GM18861 (cell line): ENCODE data around the gene VPS13D.

ENCODE experiments used
- ATAC-seq: cut with Tn5 transposase; IDR thresholded peaks from one replicate; pipeline ENCODE4 v1.9.1; 2021; ENCODE audit not compliant: unreplicated experiment

Gene VPS13D

DNA sequence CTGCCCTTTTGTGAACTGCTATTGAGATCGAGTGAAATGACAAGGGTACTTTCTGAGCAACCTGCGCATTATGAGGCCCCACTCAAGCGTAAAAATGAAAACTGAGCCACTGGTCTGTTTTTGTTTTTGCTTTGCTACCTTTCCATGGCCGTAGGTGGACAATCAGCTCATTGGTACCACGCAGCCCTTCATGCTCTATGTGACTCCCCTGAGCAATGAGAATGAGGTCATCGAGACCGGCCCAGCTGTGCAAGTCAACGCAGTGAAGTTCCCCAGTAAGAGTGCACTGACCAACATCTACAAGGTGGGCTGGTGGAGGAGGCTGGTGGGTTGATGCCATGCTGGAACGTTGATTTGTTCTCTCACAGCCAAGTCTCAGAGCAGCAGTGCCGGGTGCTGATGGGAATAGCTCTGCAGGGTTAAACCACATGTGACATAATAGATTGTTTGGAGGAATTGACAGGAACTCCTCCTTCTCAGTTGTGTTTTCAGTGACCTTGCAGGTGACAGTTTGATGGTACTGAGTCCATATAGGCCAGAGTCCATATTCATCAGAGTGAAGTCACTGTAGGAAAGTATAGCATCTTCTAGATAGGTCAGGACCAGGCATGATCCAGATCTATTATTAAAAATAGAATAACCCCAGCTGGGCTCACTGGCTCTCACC lies 170.3 kb downstream of the VPS13D start:
- no peak for ATAC-seq

DNA sequence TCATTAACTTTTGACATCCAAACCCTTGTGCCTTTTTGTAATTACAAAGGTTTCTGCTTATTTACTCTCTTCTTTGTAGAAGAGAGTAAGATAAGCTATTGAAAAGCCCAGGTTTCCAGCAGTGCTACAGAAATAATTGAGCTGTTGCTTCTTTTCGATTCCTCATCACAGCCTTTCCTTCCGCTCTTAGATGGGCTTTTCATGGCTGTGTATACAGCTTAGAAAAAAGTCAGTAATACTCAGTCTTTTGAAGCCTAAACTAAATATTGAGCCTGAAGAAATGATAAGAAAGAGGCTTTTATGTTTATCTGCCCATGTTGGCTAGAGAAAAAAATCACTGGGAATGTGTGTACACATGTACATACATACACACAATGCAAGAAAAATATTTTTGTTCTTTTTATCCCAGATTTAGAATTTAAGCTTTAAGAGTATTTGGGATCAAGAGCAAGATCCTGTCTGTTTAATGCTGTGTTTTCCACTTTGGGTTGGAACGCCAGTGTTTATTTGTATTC lies 172.4 kb downstream of the VPS13D start:
- no peak for ATAC-seq

DNA sequence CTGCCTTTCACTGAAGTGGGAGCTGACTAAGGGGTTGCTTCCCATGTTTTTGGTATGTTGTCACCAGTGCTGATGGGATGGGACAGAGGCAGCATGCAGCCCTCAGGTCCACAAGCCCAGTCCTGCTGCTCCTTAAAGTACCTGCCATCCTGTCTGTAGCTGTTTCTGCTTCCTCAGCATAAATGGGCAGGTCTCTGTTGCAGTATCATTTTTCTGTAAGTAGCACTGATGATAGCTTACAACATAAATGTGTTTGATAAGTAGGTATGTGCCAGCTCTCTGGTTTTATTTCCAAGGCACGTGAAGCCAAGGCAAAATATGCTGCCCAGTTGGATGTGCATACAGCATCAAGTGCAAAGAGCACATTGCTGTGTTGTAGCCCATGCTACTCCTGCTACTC lies 173.0 kb downstream of the VPS13D start:
- ATAC-seq: no peak

DNA sequence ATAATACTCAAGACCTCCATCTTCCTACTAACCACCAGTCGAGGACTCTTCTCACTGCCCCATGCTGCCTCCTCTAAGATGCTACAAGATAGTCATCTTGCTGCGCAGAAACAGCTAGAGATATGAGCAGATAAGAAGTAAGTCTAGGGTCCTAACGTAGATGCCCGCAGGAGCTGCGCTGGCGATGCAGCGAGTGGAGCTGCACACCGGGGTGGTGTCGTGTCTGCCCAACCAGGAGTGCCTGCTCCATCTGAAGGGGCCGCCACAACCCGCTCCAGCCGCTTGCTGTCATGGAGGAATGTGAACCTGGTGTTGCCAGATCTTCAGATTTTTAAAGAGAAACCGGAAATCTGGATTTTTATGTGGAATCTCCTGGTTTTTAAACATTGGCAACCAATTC lies 175.1 kb downstream of the VPS13D start:
- no peak for ATAC-seq

DNA sequence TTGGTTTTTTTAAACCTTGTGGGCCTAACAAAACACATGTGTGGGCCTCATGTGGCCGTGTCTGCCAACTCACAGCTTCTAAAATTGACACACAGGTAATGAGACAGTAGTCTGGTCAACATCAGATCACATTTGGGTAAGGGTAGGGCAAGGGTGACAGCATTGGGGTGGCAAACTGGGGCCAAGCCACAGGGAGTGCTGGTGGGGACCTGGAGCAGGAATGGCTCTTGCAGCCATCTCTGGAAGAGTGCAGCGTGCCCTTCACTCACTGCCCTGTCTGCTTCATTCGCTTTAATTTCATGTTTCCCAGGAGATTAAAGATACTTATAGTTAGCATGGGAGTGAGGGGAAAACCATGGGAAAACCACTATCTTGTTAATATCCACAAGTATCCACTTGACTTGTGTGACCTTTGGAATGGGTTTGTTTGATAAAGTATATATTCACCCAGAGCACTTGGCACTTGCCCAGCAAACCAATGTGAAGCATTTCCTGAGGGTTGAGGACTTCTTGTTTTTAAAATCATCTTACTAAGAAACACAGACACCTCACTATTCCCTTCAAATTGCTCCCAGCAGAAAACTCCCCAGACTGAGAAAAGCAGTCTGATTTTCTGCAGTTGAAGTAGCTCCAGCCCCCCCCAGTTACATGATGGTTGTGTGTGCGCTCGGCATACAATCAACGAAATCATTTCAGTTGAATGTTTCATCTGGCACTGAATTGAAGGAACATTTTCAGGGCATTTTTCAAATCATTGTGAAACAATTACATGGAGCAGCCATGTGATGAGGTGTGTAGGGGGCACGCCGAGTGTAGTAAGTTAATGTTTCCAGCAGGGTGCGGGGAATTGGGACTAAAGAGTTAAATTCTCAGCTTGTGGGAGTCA lies 175.7 kb downstream of the VPS13D start:
- ATAC-seq: no peak

DNA sequence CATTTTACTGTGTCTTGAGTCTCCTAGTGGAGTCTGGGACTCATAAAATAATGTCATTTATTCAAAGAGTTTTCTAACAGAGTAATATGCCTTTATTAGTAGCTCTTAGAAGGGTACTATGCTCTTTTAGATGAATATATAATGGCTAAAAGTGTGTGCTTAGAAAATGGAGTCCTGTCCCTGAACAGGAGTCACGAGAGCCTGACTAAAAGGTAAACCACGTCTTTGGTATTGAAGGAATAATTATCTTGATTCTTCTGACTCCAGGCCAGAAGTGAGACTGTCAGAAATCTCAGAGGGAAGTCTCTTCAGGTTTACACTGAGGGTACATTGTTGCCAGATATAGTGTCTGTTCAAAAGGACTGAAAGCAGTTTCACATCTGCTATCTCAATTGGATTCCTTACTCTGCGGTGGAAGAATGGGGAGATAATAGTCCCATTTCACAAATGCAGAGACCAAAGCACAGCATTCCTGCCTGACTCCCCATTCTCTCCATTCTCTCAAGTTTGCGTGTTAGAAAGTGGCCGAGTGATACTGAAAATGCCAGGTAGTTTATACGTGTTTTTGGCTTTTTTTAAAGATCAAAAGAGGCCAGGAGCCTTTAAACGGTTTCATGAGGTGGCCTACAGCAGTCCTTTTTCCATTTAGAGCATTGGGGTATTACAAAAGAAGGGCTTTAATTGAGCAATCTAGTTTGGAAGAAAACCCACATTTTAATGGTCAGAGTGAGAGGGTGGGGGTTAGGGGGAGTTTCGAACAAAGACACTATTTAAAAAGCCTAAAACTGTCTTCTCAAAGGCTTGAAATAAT lies 176.6 kb downstream of the VPS13D start:
- ATAC-seq: no peak

DNA sequence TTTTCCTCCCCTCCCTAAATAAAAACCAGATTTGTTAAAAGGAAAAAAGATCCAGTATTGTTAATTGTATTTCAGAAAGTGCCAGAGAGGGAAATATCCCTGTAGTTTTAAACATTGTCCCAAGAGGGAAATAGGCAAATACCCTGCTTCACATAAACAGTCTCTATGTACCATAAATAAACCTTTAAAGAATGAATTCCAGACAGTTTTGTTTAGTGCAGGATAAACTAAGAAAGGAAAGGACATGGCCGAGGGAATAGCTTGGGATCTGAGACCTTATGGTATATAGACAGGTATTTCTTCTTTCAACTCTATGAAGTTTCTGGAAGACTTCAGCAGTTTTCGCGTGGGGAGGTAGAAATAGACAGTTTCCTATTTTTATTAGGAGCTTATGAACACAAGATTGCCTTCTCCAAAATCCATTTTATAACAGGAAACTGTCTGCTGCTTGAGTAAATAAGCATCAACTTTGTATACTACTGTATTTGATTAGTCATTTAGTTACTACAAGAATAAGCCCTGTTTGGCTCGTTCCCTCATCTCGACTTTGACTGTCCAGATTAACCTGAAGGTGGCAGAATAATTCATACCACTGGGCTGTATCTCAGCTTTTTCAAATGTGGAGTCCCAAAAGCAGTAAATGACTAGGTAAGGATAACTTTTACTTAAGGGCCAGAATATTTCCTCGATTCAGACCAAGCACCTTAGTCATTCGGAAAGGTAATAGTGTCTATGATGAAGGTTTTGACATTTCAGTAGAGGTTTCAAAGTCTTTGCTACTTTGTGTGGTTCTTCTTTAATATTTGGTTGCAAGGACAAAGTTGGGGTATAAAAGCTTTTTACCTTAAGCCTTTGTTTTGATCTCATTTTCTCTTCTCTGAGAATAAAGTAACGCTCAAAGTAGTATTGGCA lies 177.5 kb downstream of the VPS13D start:
- no peak for ATAC-seq

DNA sequence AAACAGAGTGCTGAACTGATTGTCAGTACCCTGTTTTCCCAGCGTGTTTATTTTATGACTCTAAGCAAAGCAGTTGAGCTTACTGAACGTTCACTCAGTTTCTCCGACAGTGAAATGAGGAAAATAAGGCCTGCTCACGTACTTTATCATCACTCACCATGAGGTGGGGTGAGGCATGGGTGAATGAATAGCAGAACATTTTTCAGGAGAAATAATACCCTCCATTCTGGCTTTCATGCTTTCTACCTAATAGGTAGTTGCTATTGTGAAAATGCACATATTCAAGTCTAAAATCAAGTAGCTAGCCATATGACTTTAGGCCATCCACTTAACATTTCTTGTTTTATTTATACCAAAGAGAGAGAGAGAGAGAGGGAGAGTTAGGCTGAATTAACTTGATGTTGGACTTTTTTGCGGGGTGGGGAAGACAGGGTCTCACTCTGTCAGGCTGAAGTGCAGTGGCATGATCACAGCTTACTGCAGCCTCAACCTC lies 178.2 kb downstream of the VPS13D start:
- ATAC-seq: no peak

DNA sequence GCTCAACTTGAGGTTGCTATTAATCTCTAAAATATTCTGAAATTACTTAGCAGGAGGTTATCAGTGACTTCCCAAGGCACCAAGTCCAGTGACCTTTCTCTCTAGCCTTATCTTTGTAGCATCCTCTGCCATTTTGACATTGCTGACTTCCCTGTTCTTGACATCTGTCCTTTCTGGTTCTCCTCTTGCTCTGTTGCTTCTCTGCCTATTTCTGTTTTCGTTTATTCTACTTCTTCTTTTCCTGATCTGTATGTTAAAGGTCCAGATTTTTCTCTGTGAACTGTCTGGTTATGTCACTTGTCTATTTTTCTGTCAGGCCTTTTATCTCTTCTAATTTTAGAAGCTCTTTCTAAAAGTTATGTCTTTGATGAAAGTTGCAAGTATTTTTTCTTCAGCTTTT lies 178.8 kb downstream of the VPS13D start:
- ATAC-seq: no peak

DNA sequence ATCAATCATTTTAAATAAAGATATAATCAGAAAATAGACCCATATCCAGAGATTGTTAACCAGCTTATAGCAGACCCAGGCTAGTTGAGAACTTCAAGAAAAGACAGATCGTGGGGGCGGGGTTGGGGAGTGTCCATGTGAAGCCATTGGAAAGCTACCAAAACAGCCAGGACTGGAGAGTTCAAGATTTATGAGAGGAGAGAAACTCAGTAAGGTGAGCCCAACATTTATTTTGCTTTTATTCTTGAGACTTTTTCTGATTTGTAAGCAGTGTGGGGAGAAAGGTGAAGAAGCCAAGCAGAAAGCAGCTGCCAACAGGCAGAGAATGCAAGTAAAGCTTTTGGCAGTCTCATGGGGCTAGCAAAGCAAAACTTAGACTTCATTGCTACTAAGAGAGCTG lies 179.9 kb downstream of the VPS13D start:
- no peak for ATAC-seq

DNA sequence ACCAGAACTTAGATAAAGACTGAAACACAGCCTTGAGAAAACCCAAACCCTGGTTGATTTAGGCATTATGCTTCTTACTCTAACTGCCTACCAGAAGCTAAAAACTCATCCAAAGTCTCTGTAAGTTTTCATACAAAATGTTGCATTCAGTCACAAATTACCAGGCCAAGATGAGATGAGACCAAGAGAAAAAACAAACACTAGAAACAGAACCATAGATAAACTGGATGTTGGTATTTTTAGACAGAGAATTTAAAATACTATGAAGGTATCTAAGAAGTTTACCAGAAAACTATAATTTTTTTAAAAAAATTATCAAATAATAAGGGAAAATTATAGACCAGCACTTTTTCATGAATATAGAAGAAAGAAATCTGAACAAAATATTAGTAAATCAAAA lies 180.5 kb downstream of the VPS13D start:
- ATAC-seq: no peak

DNA sequence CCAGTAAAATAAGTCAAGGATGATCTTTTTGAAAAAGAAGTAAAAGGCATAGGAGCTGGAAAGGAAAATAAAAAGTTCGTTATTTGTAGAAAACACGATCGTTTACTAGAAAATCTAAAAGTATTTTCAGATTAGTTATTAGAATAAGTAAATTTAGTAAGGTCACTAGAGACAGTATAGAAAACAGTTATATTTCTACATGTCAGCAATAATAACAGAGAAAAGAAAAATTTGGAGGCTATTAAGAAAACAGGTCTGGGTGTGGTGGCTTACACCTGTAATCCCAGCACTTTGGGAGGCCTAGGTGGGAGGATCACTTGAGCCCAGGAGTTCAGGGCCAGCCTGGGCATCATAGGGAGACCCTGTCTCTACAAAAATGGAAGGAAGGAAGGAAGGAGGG lies 181.3 kb downstream of the VPS13D start:
- ATAC-seq: no peak

DNA sequence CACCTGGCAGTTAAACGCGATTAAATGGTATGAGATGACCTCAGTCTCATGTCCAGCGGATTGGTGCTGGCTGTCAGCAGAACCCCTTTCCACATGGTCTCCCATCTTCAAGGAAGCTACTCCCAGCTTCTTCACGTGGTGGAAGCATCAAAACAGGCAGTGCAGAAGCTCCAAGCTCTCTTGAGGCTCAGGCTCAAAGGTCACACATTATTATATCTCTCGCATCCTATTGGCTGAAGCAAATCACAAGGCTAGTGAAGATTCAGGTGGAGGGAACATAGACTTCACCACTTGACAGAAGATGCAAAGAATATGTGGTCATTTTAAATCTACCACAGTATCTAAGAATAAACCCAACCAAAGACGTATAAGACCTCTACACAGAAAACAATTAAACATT lies 181.9 kb downstream of the VPS13D start:
- ATAC-seq: no peak

DNA sequence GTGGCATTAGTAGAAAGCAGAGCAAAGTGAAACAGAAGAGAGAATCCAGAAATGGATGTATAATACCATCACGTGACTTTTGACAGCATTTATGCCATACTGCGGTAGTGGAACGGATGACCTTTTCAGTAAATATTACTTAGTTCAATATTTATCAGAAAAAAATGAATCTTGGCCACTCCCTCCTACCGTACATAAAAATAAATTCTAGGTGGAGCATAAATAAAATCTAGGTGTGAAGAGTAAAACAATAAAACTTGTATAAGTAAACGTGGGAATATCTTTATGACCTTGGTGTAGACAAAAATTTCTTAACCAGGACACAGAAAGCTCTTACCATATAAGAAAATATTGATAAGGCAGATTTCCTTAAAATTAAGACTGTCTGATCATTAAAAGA lies 182.6 kb downstream of the VPS13D start:
- ATAC-seq: no peak

DNA sequence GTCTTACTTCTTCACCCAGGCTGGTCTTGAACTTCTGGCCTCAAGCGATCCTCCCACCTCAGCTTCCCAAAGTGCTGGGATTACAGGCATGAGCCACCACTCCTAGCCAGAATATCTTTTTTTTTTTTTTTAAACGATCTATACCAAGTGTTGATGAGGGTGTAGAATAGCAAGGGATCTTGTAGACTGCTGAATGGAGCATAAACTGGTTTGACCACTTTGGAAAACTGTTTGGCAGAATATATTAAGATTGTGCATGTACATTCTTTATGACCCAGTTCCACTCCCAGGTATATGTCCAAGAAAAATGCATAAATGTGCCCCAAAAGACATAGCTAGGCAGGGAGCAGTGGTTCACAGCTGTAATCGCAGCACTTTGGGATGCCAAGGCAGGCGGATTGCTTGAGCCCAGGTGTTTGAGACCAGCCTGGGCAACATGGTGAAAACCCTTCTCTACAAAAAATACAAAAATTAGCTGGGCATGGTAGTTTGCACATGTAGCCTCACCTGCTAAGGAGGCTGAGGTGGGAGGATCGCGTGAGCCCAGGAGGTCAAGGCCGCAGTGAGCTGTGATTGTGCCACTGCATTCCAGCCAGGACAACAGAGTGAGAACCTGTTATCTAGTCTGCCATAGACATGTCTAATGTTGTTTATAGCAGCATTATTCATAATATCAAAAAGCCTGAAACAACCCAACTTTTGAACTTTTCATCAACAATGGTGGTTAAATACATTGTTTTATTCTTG lies 184.0 kb downstream of the VPS13D start:
- ATAC-seq: no peak

DNA sequence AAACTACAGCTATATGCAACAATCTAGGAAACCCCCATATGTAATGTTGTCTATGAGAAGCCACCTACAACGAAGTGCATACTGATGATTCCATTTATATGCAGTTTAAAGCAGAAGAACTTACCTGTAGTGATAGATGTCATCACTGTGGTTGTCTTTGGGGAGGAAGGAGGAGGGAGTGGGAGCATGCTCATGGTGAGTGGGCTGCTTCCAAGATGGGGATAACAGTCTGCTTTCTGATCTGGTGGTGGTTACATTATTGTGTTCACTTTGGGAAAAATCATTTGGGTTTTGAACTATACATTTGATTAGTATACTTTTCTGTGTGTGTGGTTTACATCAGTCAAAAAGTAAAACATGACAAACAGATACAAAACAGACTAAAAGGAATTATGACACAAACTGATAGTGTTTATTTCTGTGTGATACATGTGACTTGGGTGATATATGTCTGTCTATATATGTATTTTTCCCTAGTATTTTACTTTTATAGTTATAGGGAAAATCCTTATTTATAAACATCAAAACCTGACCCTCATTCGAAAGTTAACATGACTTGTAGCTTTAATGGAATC lies 184.7 kb downstream of the VPS13D start:
- ATAC-seq: no peak

DNA sequence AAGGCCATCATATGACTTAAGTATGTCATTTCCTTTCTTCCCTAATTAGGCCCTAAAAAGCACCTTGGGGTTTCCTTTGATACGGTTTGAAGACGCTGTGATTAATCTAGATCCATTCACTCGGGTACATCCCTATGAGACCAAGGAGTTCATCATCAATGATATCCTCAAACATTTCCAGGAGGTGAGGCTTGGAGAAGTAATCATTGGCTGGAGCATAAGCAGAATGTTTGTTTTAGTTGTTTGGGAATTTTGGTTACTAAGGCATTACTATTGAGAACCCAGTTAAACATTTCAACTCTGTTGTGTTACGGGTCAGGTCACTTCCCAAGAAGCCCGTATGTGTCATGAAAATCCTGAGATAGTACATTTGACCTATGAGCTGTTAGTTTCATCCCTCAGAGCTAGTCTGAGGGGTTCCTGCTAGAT lies 185.2 kb downstream of the VPS13D start:
- no peak for ATAC-seq

DNA sequence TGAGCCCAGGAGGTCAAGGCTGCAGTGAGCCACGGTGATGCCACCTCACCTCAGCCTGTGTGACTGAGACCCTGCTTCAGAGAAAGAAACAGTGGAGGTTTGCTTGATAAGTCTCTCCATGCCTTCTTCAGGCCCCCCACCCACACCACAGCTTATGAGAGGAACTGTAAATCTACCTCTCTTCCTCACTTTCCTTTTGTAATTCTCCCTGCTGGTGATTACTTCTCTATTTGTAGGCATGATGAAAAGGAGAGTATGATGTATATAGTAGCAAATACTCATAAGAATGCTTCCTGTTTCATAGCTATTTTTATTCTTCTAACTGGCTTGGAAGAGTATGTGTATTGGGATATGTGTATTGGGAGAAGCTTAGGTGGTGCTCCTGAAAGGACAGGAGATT lies 186.3 kb downstream of the VPS13D start:
- ATAC-seq: no peak

DNA sequence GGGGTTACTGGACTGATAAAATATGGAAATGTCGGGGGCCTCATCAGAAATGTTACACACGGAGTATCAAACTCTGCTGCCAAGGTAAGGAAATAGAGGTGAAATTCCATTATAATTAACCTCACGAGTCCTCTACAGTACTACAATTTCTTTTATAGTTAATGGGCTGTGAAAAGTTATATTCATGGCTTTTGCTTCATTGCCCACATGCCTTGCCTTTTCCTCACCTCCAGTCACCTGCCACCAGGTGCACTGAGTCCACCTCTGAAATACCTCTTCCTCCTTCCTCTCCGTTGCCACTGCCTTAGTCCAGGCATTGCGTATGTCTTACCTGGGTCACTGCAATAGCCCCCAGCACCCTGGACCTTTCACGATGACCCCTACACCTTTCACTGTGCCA lies 186.9 kb downstream of the VPS13D start:
- no peak for ATAC-seq
